CD4-positive, alpha-beta T cell treated with Interferon alpha-2 for 1 hour (primary cell): ENCODE results near the gene RYR3.

ENCODE experiments used
- DNase-seq, 2 donors: peaks; one replicate each; pipeline ENCODE4 v3.0.0-alpha.2; 2020 to 2022

Gene RYR3

GRCh38 chr15:33322091-33322490 lies 11.3 kb downstream of the RYR3 start:
- DNase-seq: no peak

GRCh38 chr15:33324609-33325008 lies 13.8 kb downstream of the RYR3 start:
- DNase-seq: no peak

GRCh38 chr15:33326908-33327307 lies 16.1 kb downstream of the RYR3 start:
- DNase-seq: no peak

GRCh38 chr15:33328106-33328505 lies 17.3 kb downstream of the RYR3 start:
- no peak for DNase-seq

GRCh38 chr15:33329457-33329856 lies 18.7 kb downstream of the RYR3 start:
- no peak for DNase-seq

GRCh38 chr15:33330931-33331330 lies 20.2 kb downstream of the RYR3 start:
- no peak for DNase-seq

GRCh38 chr15:33341953-33342352 lies 31.2 kb downstream of the RYR3 start:
- DNase-seq: no peak

GRCh38 chr15:33343275-33343674 lies 32.5 kb downstream of the RYR3 start:
- no peak for DNase-seq

- no peak for DNase-seq
These were observed 33.3 kb downstream of the RYR3 start for GRCh38 chr15:33344111-33344510.

GRCh38 chr15:33344530-33344929 lies 33.8 kb downstream of the RYR3 start:
- DNase-seq: no peak

- DNase-seq: no peak
These were observed 43.6 kb downstream of the RYR3 start for GRCh38 chr15:33354411-33354810.

GRCh38 chr15:33357845-33358244 lies 47.1 kb downstream of the RYR3 start:
- DNase-seq: no peak

GRCh38 chr15:33358306-33358705 lies 47.5 kb downstream of the RYR3 start:
- DNase-seq: no peak

GRCh38 chr15:33360886-33361285 lies 50.1 kb downstream of the RYR3 start:
- DNase-seq: no peak

GRCh38 chr15:33369941-33370622 lies 59.3 kb downstream of the RYR3 start:
- no peak for DNase-seq

- no peak for DNase-seq
These were observed 59.9 kb downstream of the RYR3 start for GRCh38 chr15:33370623-33371020.

- DNase-seq: no peak
These were observed 60.4 kb downstream of the RYR3 start for GRCh38 chr15:33371159-33371558.

GRCh38 chr15:33374226-33374914 lies 63.6 kb downstream of the RYR3 start:
- DNase-seq: no peak

GRCh38 chr15:33375236-33375635 lies 64.5 kb downstream of the RYR3 start:
- DNase-seq: no peak

- DNase-seq: no peak
These were observed 66.4 kb downstream of the RYR3 start for GRCh38 chr15:33377204-33377603.

- DNase-seq: no peak
These were observed 68.2 kb downstream of the RYR3 start for GRCh38 chr15:33378866-33379480.

- DNase-seq: no peak
These were observed 69.6 kb downstream of the RYR3 start for GRCh38 chr15:33380406-33380805.

GRCh38 chr15:33382491-33382890 lies 71.7 kb downstream of the RYR3 start:
- DNase-seq: no peak

- DNase-seq: no peak
These were observed 73.5 kb downstream of the RYR3 start for GRCh38 chr15:33384307-33384706.
